GM18951 (cell line): ENCODE results near the gene PROC.

ENCODE experiments used
- POLR2A ChIP-seq: IDR thresholded peaks from 4 replicates; pipeline ENCODE4 v1.6.1; 2011; ENCODE audit warnings: mild to moderate bottlenecking; ENCODE audit not compliant: insufficient read length, insufficient read depth; ENCODE audit errors: extremely low read depth
- in situ Hi-C: fragments of 300-500 bp; cut with MboI; formaldehyde crosslinking; loops from one replicate; pipeline ENCODE4 v1.12.0; 2022; ENCODE audit warnings: low sequenced_read_pairs, mixed read lengths, inconsistent platforms; ENCODE audit not compliant: unreplicated experiment

PROC gene

GRCh38 chr2:127413200-127413599 is 5.0 kb upstream of the PROC start:
- no peak for TF ChIP-seq POLR2A
- in situ Hi-C loops, result no loop called here

GRCh38 chr2:127413782-127414637 is 4.2 kb upstream of the PROC start:
- no peak for TF ChIP-seq POLR2A
- in situ Hi-C loops, result no loop called here

- TF ChIP-seq POLR2A, result no peak
- in situ Hi-C loops, result no loop called here
These were observed 3.3 kb upstream of the PROC start for GRCh38 chr2:127414638-127415592.

GRCh38 chr2:127415593-127416505 is 2.4 kb upstream of the PROC start:
- TF ChIP-seq POLR2A, result no peak
- in situ Hi-C loops, result no loop called here

GRCh38 chr2:127416506-127417001 is 1.7 kb upstream of the PROC start:
- TF ChIP-seq POLR2A, result no peak
- in situ Hi-C loops, result no loop called here

- in situ Hi-C loops, result no loop called here
- no peak for TF ChIP-seq POLR2A
These were observed 821 bp upstream of the PROC start for GRCh38 chr2:127417406-127417805.

- in situ Hi-C loops, result no loop called here
These were observed 844 bp downstream of the PROC start for GRCh38 chr2:127419112-127419430.

GRCh38 chr2:127419448-127420038 is 1.3 kb downstream of the PROC start:
- no peak for TF ChIP-seq POLR2A
- in situ Hi-C loops, result no loop called here

More at GRCh38 chr2:127419112-127419430, 844 bp downstream of the PROC start:
- no peak for TF ChIP-seq POLR2A

GRCh38 chr2:127420039-127420864 is 2.0 kb downstream of the PROC start:
- TF ChIP-seq POLR2A, result no peak
- in situ Hi-C loops, result no loop called here

GRCh38 chr2:127421116-127421800 is 3.0 kb downstream of the PROC start:
- in situ Hi-C loops, result no loop called here
- no peak for TF ChIP-seq POLR2A
